Activated CD8-positive, alpha-beta memory T cell treated with anti-CD3 and anti-CD28 coated beads, Interleukin-2, amount 10 ng/mL, durations not matched to agents 7 days and 5 days (primary cell): ENCODE results near the gene G2E3. TPM values are rescaled to one million over a fixed set of nuclear protein-coding genes. Genes with fewer than 3 reads are reported as not detected.
A peak's percentile ranks its signal among the peaks of the same experiment; 100 is the strongest.

Experiments used
- ATAC-seq: fragments of 150-1000 bp; cut with Tn5 transposase; one replicate; pipeline ENCODE4 v1.10.0; 2021; ENCODE audit warnings: moderate library complexity
- CTCF ChIA-PET: fragments of 350-600 bp; sonication (Branson Sonifier 250); formaldehyde crosslinking; loops from one replicate; lab custom pipeline; 2021; ENCODE audit warnings: antibody characterized with exemption; lab: Charles Lee
- DNase-seq: peaks from one replicate; pipeline ENCODE4 v3.0.0-alpha.2; 2020
- H3K27ac Mint-ChIP-seq: one replicate; pipeline ENCODE4 v1.8.0; 2021; ENCODE audit warnings: mild to moderate bottlenecking, mixed read lengths
- H3K27me3 Mint-ChIP-seq: one replicate; pipeline ENCODE4 v1.8.0; 2021; ENCODE audit warnings: mixed read lengths
- H3K36me3 Mint-ChIP-seq: one replicate; pipeline ENCODE4 v1.8.0; 2021; ENCODE audit warnings: mild to moderate bottlenecking, mixed read lengths
- H3K4me1 Mint-ChIP-seq: one replicate; pipeline ENCODE4 v1.8.0; 2021; ENCODE audit warnings: mixed read lengths
- H3K4me3 Mint-ChIP-seq: one replicate; pipeline ENCODE4 v1.8.0; 2021; ENCODE audit warnings: mild to moderate bottlenecking, moderate library complexity, mixed read lengths
- H3K9me3 Mint-ChIP-seq: one replicate; pipeline ENCODE4 v1.8.0; 2022; ENCODE audit warnings: low read depth, mixed read lengths
- total RNA-seq, 2 experiments: library from RNA; stranded (reverse); gene quantifications; one replicate each; pipeline ENCODE4 v1.2.3, GENCODE V29; 2021

G2E3 gene
- total RNA-seq, 2 experiments from 2014 or later = 36.2 to 37.7 TPM

DNA sequence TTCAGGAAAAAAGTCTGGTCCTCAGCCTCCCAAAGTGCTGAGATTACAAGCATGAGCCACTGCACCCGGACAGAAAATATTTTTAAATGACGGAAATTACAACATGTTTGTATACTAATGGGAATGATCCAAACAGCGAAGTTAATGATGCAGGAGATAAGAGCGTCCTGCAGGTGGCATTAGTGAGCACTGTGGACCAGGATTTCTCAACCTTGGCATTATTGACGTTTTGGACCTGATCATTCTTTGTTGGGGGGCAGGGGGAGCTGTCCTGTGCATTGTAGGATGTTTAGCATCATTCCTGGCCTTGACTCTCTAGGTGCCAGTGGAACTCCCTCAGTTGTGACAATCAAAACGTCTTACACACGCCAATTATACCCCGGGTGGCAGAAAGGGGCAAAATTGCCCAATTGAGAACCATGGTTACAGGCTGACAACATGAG lies 97.3 kb downstream of the G2E3 start:
- ATAC-seq (peak; percentile 55), DNase-seq (peak; percentile 47)
- Mint-ChIP-seq H3K4me1 (no peaks in the 10 kb centered on the region), H3K4me3 (no peak overlapping the region), H3K9me3 (no peaks in the 10 kb centered on the region), H3K27me3 (no peaks in the 10 kb centered on the region), H3K36me3 (peaks cover 17% of the 10 kb centered on the region), H3K27ac (no peak overlapping the region)
- CTCF ChIA-PET = interaction anchor here (0.7 to 0.8 kb wide), 3 partner anchors 23 to 251 kb away, joined by 3 read pairs; partner anchors contain the start of gene SCFD1

DNA sequence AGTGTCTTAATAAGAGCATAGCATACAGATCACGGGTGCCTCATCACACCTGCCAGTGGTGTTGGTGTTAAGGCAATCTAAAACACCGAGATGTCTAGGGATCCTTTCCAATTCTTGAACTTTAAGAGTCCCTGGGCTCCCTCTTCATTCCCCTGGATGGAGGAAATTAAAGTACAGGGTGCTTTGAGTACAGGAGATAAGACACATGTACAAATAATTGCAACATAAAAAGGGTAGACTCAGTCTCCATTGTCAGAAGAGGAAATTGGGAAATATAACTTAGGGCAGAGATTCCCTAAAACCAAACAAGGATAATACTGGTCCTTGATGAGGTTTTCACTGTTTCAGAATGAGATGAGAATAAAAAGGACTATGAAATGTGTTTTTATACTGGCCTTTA lies 98.1 kb downstream of the G2E3 start:
- Mint-ChIP-seq H3K27me3 (no peaks in the 10 kb centered on the region), H3K4me1 (no peaks in the 10 kb centered on the region), H3K27ac (no peak overlapping the region), H3K36me3 (peaks cover 18% of the 10 kb centered on the region), H3K4me3 (no peak overlapping the region), H3K9me3 (no peaks in the 10 kb centered on the region)
- ATAC-seq (no peak), DNase-seq (no peak)
- CTCF ChIA-PET = interaction anchor here (0.7 to 0.8 kb wide), 3 partner anchors 22 to 250 kb away, joined by 3 read pairs; partner anchors contain the start of gene SCFD1

DNA sequence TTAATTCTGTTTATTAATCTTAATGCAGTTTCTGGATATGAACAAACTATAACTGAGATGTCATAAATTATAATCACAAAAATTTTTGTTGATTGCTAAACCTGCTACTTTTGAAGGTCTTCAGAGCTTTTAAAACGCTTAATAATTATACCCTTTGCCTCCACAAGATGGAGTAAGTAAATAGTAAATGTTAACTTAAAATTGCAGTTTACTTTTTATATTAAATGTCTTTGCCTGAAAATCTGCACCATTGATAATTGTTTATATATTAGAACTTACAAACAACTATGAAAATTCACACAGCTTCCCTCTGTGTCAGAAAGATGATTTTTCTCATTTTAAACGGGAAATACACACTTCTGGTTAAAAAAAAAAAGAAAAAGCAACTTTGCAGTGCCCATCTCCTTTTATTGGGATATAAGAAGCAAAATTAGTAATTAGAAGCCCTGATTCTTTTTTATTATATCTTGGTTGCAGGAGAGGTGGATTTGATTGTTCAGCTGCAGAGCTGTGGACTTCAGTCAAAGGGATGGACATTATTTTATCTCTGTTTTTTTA lies 98.7 kb downstream of the G2E3 start:
- Mint-ChIP-seq H3K4me3 (no peak overlapping the region), H3K27ac (no peak overlapping the region), H3K36me3 (peaks cover 23% of the 10 kb centered on the region), H3K27me3 (no peaks in the 10 kb centered on the region), H3K9me3 (peaks cover 2% of the 10 kb centered on the region), H3K4me1 (no peaks in the 10 kb centered on the region)
- CTCF ChIA-PET = no interaction called here
- no peak for DNase-seq
- no peak for ATAC-seq

DNA sequence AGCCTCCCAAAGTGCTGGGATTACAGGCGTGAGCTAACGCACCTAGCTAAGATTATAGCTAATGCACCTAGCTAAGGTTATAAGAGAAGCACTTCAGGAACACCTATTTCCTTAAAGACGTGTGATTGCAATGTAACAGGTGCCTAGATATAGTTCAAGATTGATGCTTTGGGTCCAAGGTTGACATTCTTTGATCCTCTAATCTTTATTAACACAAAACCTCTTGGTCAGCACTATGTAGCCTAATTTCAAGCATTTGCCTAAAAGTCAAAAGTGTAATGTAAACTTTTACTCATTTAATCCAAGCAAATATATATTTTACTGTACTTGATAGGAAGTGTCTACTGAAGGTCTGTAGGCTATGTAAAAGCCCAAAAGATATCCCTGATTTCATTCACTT lies 99.7 kb downstream of the G2E3 start:
- ATAC-seq (no peak), DNase-seq (no peak)
- H3K27me3 Mint-ChIP-seq = no peaks in the 10 kb centered on the region
- H3K9me3 Mint-ChIP-seq = peaks cover 2% of the 10 kb centered on the region
- no peak overlapping the region for H3K4me3 Mint-ChIP-seq
- CTCF ChIA-PET = no interaction called here
- peaks cover 25% of the 10 kb centered on the region for H3K36me3 Mint-ChIP-seq
- no peak overlapping the region for H3K27ac Mint-ChIP-seq
- no peaks in the 10 kb centered on the region for H3K4me1 Mint-ChIP-seq

DNA sequence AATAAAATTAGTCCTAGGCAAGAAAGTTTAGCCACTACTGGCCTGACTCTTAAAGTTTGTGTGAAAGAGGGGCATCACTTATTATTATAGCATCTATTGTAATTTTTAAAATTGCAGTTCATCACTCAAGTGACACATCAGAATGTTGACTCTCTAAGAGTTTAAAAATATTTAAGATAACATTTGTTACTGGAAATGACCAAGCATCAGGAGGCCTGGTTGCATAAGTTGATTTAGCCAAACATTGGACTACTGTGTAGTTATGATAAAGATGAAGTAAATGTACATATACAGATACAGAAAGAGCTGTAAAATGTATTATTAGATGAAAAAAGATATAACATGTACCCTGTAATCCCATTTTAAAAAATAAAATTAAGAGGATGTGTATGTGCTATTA lies 110.6 kb downstream of the G2E3 start:
- Mint-ChIP-seq H3K4me3 (no peak overlapping the region), H3K27ac (no peak overlapping the region), H3K27me3 (no peaks in the 10 kb centered on the region), H3K36me3 (peaks cover 31% of the 10 kb centered on the region), H3K9me3 (no peaks in the 10 kb centered on the region), H3K4me1 (peaks cover 14% of the 10 kb centered on the region)
- CTCF ChIA-PET = no interaction called here
- DNase-seq = no peak
- no peak for ATAC-seq

Other genes starting within 250 kb of the G2E3 start
- 10 to 100 TPM; 61.9 to 64.5 TPM for gene SCFD1, start 63.2 kb downstream of the G2E3 start, total RNA-seq